Measurements from ENCODE around the gene ZMPSTE24.

The ZMPSTE24 gene

GRCh38 chr1:40313329-40313957, 55.4 kb downstream of the ZMPSTE24 start:
- no peak for ATAC-seq (ENCODE audit: low read depth)

GRCh38 chr1:40313958-40314720, 56.1 kb downstream of the ZMPSTE24 start:
- Histone ChIP-seq H3K36me3 (ENCODE audit: low read depth) (no peaks in the 10 kb centered on the region), H3K27ac (ENCODE audit: poor library complexity, severe bottlenecking) (no peak overlapping the region), H3K4me1 (ENCODE audit: insufficient read depth, poor library complexity, severe bottlenecking) (no peaks in the 10 kb centered on the region), H3K27me3 (ENCODE audit: insufficient read depth, poor library complexity, severe bottlenecking) (peaks cover 24% of the 10 kb centered on the region), H3K9me3 (ENCODE audit: severe bottlenecking) (no peaks in the 10 kb centered on the region), H3K4me3 (ENCODE audit: severe bottlenecking) (no peak overlapping the region)
- TF ChIP-seq, protein P1, sequence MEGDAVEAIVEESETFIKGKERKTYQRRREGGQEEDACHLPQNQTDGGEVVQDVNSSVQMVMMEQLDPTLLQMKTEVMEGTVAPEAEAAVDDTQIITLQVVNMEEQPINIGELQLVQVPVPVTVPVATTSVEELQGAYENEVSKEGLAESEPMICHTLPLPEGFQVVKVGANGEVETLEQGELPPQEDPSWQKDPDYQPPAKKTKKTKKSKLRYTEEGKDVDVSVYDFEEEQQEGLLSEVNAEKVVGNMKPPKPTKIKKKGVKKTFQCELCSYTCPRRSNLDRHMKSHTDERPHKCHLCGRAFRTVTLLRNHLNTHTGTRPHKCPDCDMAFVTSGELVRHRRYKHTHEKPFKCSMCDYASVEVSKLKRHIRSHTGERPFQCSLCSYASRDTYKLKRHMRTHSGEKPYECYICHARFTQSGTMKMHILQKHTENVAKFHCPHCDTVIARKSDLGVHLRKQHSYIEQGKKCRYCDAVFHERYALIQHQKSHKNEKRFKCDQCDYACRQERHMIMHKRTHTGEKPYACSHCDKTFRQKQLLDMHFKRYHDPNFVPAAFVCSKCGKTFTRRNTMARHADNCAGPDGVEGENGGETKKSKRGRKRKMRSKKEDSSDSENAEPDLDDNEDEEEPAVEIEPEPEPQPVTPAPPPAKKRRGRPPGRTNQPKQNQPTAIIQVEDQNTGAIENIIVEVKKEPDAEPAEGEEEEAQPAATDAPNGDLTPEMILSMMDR (IDR thresholded peaks at IDR 0.05; ENCODE audit: poor library complexity, severe bottlenecking) = no peak
- no peak for DNase-seq (ENCODE audit: low spot score)
- ATAC-seq (ENCODE audit: low read depth) = no peak

More at GRCh38 chr1:40313329-40313957, 55.4 kb downstream of the ZMPSTE24 start:
- Histone ChIP-seq H3K9me3 (ENCODE audit: severe bottlenecking) (no peaks in the 10 kb centered on the region), H3K4me1 (ENCODE audit: insufficient read depth, poor library complexity, severe bottlenecking) (no peaks in the 10 kb centered on the region), H3K27me3 (ENCODE audit: insufficient read depth, poor library complexity, severe bottlenecking) (peaks cover 24% of the 10 kb centered on the region), H3K27ac (ENCODE audit: poor library complexity, severe bottlenecking) (no peak overlapping the region), H3K4me3 (ENCODE audit: severe bottlenecking) (no peak overlapping the region), H3K36me3 (ENCODE audit: low read depth) (no peaks in the 10 kb centered on the region)
- TF ChIP-seq, protein P1 (IDR thresholded peaks at IDR 0.05; ENCODE audit: poor library complexity, severe bottlenecking) = no peak
- no peak for DNase-seq (ENCODE audit: low spot score)

DNA sequence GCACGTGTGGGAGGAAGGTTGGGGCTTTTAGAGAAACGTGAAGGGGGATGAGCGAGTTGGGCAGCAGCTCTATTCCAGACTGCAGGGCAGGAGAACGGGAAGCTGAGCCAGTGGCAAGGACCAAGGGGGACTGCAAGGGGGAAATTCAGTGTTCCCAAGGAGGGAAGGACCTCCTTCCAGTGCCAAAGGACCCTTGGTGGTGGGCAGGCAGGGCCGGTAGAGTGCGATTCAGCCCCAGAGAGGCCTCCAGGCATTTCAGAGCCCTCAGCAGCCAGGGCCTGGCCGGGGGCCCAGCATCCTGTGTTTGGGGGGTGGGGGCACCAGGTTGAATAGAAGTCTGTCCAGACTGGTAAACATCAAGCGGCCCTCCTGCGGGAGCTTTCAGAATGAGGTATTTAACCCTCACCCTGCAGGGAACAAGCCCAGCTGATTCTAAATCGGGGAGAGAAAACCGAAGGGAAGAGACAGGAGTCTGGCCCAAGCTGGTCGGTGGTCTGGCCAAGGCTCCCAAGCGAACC, 56.7 kb downstream of the ZMPSTE24 start:
- Histone ChIP-seq H3K27ac (ENCODE audit: poor library complexity, severe bottlenecking) (no peak overlapping the region), H3K27me3 (ENCODE audit: insufficient read depth, poor library complexity, severe bottlenecking) (peaks cover 24% of the 10 kb centered on the region), H3K36me3 (ENCODE audit: low read depth) (no peaks in the 10 kb centered on the region), H3K4me1 (ENCODE audit: insufficient read depth, poor library complexity, severe bottlenecking) (no peaks in the 10 kb centered on the region), H3K4me3 (ENCODE audit: severe bottlenecking) (no peak overlapping the region), H3K9me3 (ENCODE audit: severe bottlenecking) (no peaks in the 10 kb centered on the region)
- ATAC-seq (ENCODE audit: low read depth) (no peak), DNase-seq (ENCODE audit: low spot score) (no peak)
- TF ChIP-seq, protein P1 (IDR thresholded peaks at IDR 0.05; ENCODE audit: poor library complexity, severe bottlenecking) = no peak

DNA sequence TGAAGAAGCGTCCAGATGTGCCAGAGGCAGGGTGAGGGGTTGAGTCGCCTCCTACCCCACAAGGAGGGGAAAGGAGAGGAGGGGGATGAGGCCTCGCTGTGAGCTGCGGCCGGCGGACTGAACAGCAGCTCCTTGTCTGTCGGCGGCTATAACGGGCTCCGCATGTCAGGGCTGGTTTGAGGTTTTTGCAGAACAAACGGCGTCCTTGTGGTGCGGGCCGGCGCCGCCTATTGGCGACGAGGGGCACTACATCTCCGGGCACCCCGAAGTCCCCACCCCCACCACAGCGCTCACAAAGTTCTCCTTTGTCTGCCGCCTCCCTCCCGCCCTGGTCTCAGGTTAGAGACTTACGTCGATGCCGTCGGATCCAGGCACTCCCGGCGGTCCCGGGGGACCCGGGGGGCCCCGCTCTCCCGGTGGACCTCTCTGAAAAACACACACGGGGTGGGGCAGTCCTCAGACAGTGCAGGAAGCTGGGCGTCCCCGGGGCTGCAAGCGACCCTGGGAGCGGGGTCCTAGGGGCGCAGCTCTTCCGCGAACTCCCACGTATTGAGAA, 57.3 kb downstream of the ZMPSTE24 start:
- H3K4me1 ChIP-seq (ENCODE audit: insufficient read depth, poor library complexity, severe bottlenecking) = no peaks in the 10 kb centered on the region
- H3K36me3 ChIP-seq (ENCODE audit: low read depth) = no peaks in the 10 kb centered on the region
- no peak overlapping the region for H3K27ac ChIP-seq (ENCODE audit: poor library complexity, severe bottlenecking)
- H3K9me3 ChIP-seq (ENCODE audit: severe bottlenecking) = no peaks in the 10 kb centered on the region
- ATAC-seq (ENCODE audit: low read depth) (peak; percentile 63), DNase-seq (ENCODE audit: low spot score) (no peak)
- H3K27me3 ChIP-seq (ENCODE audit: insufficient read depth, poor library complexity, severe bottlenecking) = peaks cover 24% of the 10 kb centered on the region
- H3K4me3 ChIP-seq (ENCODE audit: severe bottlenecking) = no peak overlapping the region
- TF ChIP-seq, protein P1 (IDR thresholded peaks at IDR 0.05; ENCODE audit: poor library complexity, severe bottlenecking) = peak; percentile 82
